B cell (primary cell): Measurements from ENCODE around the gene NR3C2. TPM values are rescaled to one million over a fixed set of nuclear protein-coding genes. Genes with fewer than 3 reads are reported as not detected.

ENCODE experiments used
- ATAC-seq: fragments of 200-7000 bp; cut with Tn5 transposase; one replicate; pipeline ENCODE4 v1.10.0; 2021; ENCODE audit warnings: low read depth, mild to moderate bottlenecking, moderate number of reproducible peaks, moderate library complexity
- CTCF ChIA-PET: fragments of 350-600 bp; sonication (Branson Sonifier 250); formaldehyde crosslinking; loops from one replicate; lab custom pipeline; 2021; ENCODE audit warnings: antibody characterized with exemption, inconsistent platforms; lab: Charles Lee
- POLR2A ChIA-PET: fragments of 350-600 bp; sonication (Branson Sonifier 250); formaldehyde crosslinking; loops from one replicate; lab custom pipeline; 2021; ENCODE audit warnings: antibody characterized with exemption; lab: Charles Lee
- DNase-seq: peaks from one replicate; pipeline ENCODE4 v3.0.0; 2013
- H2AFZ ChIP-seq: 2 replicates; pipeline ENCODE4 v1.6.1; 2012; ENCODE audit warnings: mild to moderate bottlenecking, low read depth, low read length; ENCODE audit not compliant: insufficient read depth, poor library complexity, severe bottlenecking
- H3K27ac ChIP-seq, 2 donors: 1 replicate in 1 of 2; 2 replicates in 1 of 2; pipeline ENCODE4 v1.5.1; 2012 to 2013; ENCODE audit warnings: low read length in 2 of 2, mild to moderate bottlenecking in 2 of 2, moderate library complexity in 1 of 2
- H3K27me3 ChIP-seq, 4 experiments: fragments of 200-600 bp in 1 of 4; sonication (generic) in 1 of 4; replicated peaks in 1 of 4; 1 replicate in 2 of 4; 2 replicates in 2 of 4; pipeline versions ENCODE4 v1.6.1 to v1.7.0; 2013 to 2016; ENCODE audit warnings: low read length in 3 of 4, mild to moderate bottlenecking in 2 of 4, mixed read lengths in 1 of 4, moderate library complexity in 1 of 4; ENCODE audit not compliant: insufficient read depth in 4 of 4, control insufficient read depth in 3 of 4; ENCODE audit errors: control extremely low read depth in 1 of 4
- H3K36me3 ChIP-seq, 2 experiments: replicated peaks in 1 of 2; 1 replicate in 1 of 2; 2 replicates in 1 of 2; pipeline versions ENCODE4 v1.6.1 to v1.7.1; 2013; ENCODE audit warnings: low read length in 1 of 2; ENCODE audit not compliant: insufficient read depth in 2 of 2, control insufficient read depth in 1 of 2; ENCODE audit errors: control extremely low read depth in 1 of 2, extremely low read depth in 1 of 2
- H3K4me1 ChIP-seq, 2 donors: fragments of 200-600 bp in 1 of 2; sonication (generic) in 1 of 2; 1 replicate in 1 of 2; 2 replicates in 1 of 2; pipeline versions ENCODE4 v1.5.1 to v1.6.1; 2013 to 2017; ENCODE audit warnings: low read length in 2 of 2; ENCODE audit not compliant: control insufficient read depth in 2 of 2, insufficient read depth in 2 of 2
- H3K4me2 ChIP-seq: replicated peaks from 2 replicates; pipeline ENCODE3; 2012; ENCODE audit warnings: mild to moderate bottlenecking, low read depth, low read length; ENCODE audit not compliant: poor library complexity, severe bottlenecking
- H3K4me3 ChIP-seq, 5 experiments: fragments of 200-600 bp in 1 of 5; sonication (generic) in 1 of 5; 1 replicate in 3 of 5; 2 replicates in 2 of 5; pipeline versions ENCODE4 v1.5.1 to v1.7.0; 2011 to 2016; ENCODE audit warnings: low read length in 4 of 5, mild to moderate bottlenecking in 4 of 5, low read depth in 2 of 5, control low read depth in 1 of 5, moderate library complexity in 1 of 5; ENCODE audit not compliant: insufficient read depth in 1 of 5; ENCODE audit errors: control extremely low read depth in 1 of 5, extremely low read depth in 1 of 5
- H3K79me2 ChIP-seq: fragments of 200-600 bp; sonication (generic); one replicate; pipeline ENCODE4 v1.6.0; 2016; ENCODE audit warnings: low read length; ENCODE audit not compliant: control insufficient read depth, insufficient read depth
- H3K9ac ChIP-seq: fragments of 200-600 bp; sonication (generic); 2 replicates; pipeline ENCODE4 v1.6.1; 2017; ENCODE audit warnings: mild to moderate bottlenecking, low read length, moderate library complexity
- H3K9me3 ChIP-seq, 3 donors: one replicate each; pipeline versions ENCODE4 v1.6.1 to v1.7.1; 2013; ENCODE audit warnings: low read length in 2 of 3; ENCODE audit not compliant: control insufficient read depth in 2 of 3, insufficient read depth in 1 of 3; ENCODE audit errors: control extremely low read depth in 1 of 3
- H4K20me1 ChIP-seq: 2 replicates; pipeline ENCODE4 v1.6.0; 2012; ENCODE audit warnings: mild to moderate bottlenecking, low read length; ENCODE audit not compliant: insufficient read depth, control insufficient read depth, poor library complexity, severe bottlenecking
- H3K27ac Mint-ChIP-seq: one replicate; pipeline ENCODE4 v1.8.0; 2021; ENCODE audit warnings: mixed read lengths
- H3K27me3 Mint-ChIP-seq: one replicate; pipeline ENCODE4 v1.8.0; 2021; ENCODE audit warnings: mixed read lengths
- H3K4me1 Mint-ChIP-seq: one replicate; pipeline ENCODE4 v1.8.0; 2021; ENCODE audit warnings: mixed read lengths
- H3K4me3 Mint-ChIP-seq: one replicate; pipeline ENCODE4 v1.8.0; 2021; ENCODE audit warnings: mixed read lengths
- H3K9me3 Mint-ChIP-seq: one replicate; pipeline ENCODE4 v1.8.0; 2022; ENCODE audit warnings: mixed read lengths; ENCODE audit not compliant: insufficient read depth
- CTCF ChIP-seq: fragments of 200-600 bp; IDR thresholded peaks from one replicate; pipeline ENCODE4 v1.8.0; 2022; ENCODE audit warnings: antibody characterized with exemption, mild to moderate bottlenecking
- EZH2 ChIP-seq: IDR thresholded peaks from 2 replicates; pipeline ENCODE4 v1.6.1; 2012; ENCODE audit warnings: borderline replicate concordance, low read depth, mild to moderate bottlenecking, moderate library complexity, low read length; ENCODE audit not compliant: insufficient read depth, poor library complexity, severe bottlenecking
- WGBS: methylation state at CpG from one replicate; pipeline ENCODE4 v1.1.5; 2013; ENCODE audit warnings: missing lambda C conversion rate; ENCODE audit not compliant: insufficient coverage; 5-methylcytosine and 5-hydroxymethylcytosine counted together
- intact Hi-C: fragments of 100-400 bp; cut with micrococcal nuclease; formaldehyde crosslinking; loops from one replicate; pipeline ENCODE4 v1.10.0; 2022
- polyA plus RNA-seq: library from polyadenylated mRNA; depleted of rRNA; stranded (reverse); fragments of >200 nt; gene quantifications from 2 replicates; pipeline ENCODE4 v1.2.3, GENCODE V29; 2012
- total RNA-seq, 2 donors: library from RNA; stranded (reverse); fragments of 120-200 nt in 1 of 2; gene quantifications; 1 replicate in 1 of 2; 2 replicates in 1 of 2; pipeline versions ENCODE4 v1.2.3 to v1.2.4, GENCODE V29; 2013 to 2022

NR3C2 gene
- total and polyA plus RNA-seq, 2 donors (not counting 1 experiment from before 2014, with no cell fraction given): 6.7 to 19.3 TPM

GRCh38 chr4:148300877-148301276 is 141.3 kb downstream of the NR3C2 start:
- TF ChIP-seq EZH2 (no peak), CTCF (no peak)
- Histone ChIP-seq H3K4me1 (no peaks in the 10 kb centered on the region), H3K27ac (no peak overlapping the region), H2AFZ (no peak overlapping the region), H3K4me3 (no peak overlapping the region), H3K36me3 (no peaks in the 10 kb centered on the region), H3K79me2 (no peaks in the 10 kb centered on the region), H3K27me3 (no peaks in the 10 kb centered on the region), H3K4me2 (no peak overlapping the region), H4K20me1 (no peaks in the 10 kb centered on the region), H3K9ac (no peak overlapping the region), H3K9me3 (peaks cover 0 to 17% (median 4%) of the 10 kb centered on the region in 3 donors)
- Mint-ChIP-seq H3K4me1 (peaks cover 3% of the 10 kb centered on the region), H3K27ac (no peak overlapping the region), H3K27me3 (no peaks in the 10 kb centered on the region), H3K4me3 (no peak overlapping the region), H3K9me3 (no peaks in the 10 kb centered on the region)
- no peak for ATAC-seq
- POLR2A ChIA-PET: no interaction called here
- intact Hi-C loops: no loop called here
- CTCF ChIA-PET: no interaction called here
- 78% methylated on average over 1 of the region's 1 CpG for WGBS
- no peak for DNase-seq

- POLR2A ChIA-PET: no interaction called here
- Histone ChIP-seq H3K4me3 (no peak overlapping the region), H3K4me1 (no peaks in the 10 kb centered on the region), H3K27me3 (no peaks in the 10 kb centered on the region), H3K4me2 (no peak overlapping the region), H3K36me3 (no peaks in the 10 kb centered on the region), H4K20me1 (no peaks in the 10 kb centered on the region), H3K9ac (no peak overlapping the region), H3K27ac (no peak overlapping the region), H3K9me3 (peaks cover 0 to 17% (median 4%) of the 10 kb centered on the region in 3 donors), H2AFZ (no peak overlapping the region), H3K79me2 (no peaks in the 10 kb centered on the region)
- Mint-ChIP-seq H3K27me3 (no peaks in the 10 kb centered on the region), H3K27ac (no peak overlapping the region), H3K9me3 (no peaks in the 10 kb centered on the region), H3K4me1 (peaks cover 3% of the 10 kb centered on the region), H3K4me3 (no peak overlapping the region)
- CTCF ChIA-PET: no interaction called here
- intact Hi-C loops: no loop called here
- no peak for ATAC-seq
- WGBS: 93% methylated on average over 7 of the region's 9 CpGs
- TF ChIP-seq EZH2: no peak
- no peak for TF ChIP-seq CTCF
- no peak for DNase-seq
Observed at GRCh38 chr4:148299337-148299736, 142.9 kb downstream of the NR3C2 start.
